Loucy (cell line): ENCODE measurements around the gene ZBTB20.

Experiments
- CTCF ChIP-seq: fragments of 200-600 bp; sonication (generic); conservative IDR thresholded peaks from 2 replicates; pipeline ENCODE4 v1.5.1; 2014; ENCODE audit warnings: mild to moderate bottlenecking, antibody characterized with exemption, low read length
- EZH2phosphoT487 ChIP-seq: fragments of 200-600 bp; IDR thresholded peaks from 2 replicates; pipeline ENCODE4 v1.6.1; 2018; ENCODE audit warnings: antibody characterized with exemption, mild to moderate bottlenecking, moderate library complexity, borderline replicate concordance

- TF ChIP-seq CTCF (no peak), EZH2phosphoT487 (no peak)
Measured at GRCh38 chr3:114400371-114400770, 746.7 kb downstream of the ZBTB20 start.
